Nephron (organoid): ENCODE data around the gene USP6NL.

Source experiments
- H3K27ac Mint-ChIP-seq, 3 experiments: 2 replicates each; pipeline ENCODE4 v1.8.0; 2020; ENCODE audit warnings: mixed read lengths in 3 of 3, mild to moderate bottlenecking in 2 of 3, moderate library complexity in 1 of 3
- H3K27me3 Mint-ChIP-seq: 2 replicates; pipeline ENCODE4 v1.8.0; 2021; ENCODE audit warnings: low read depth, mild to moderate bottlenecking, moderate library complexity, mixed read lengths
- H3K36me3 Mint-ChIP-seq: 2 replicates; pipeline ENCODE4 v1.8.0; 2020; ENCODE audit warnings: low read depth, mixed read lengths
- H3K4me1 Mint-ChIP-seq: 2 replicates; pipeline ENCODE4 v1.8.0; 2020; ENCODE audit warnings: mixed read lengths
- H3K4me3 Mint-ChIP-seq, 3 experiments: 2 replicates each; pipeline ENCODE4 v1.8.0; 2020; ENCODE audit warnings: mild to moderate bottlenecking in 3 of 3, mixed read lengths in 3 of 3, moderate library complexity in 2 of 3
- H3K9me3 Mint-ChIP-seq: 2 replicates; pipeline ENCODE4 v1.8.0; 2020; ENCODE audit warnings: mixed read lengths
- CTCF ChIP-seq, 3 experiments: fragments of 200-600 bp; sonication (generic); IDR thresholded peaks; one replicate each; pipeline ENCODE4 v1.5.0; 2021; ENCODE audit warnings: antibody characterized with exemption in 3 of 3; ENCODE audit not compliant: unreplicated experiment in 3 of 3

Gene USP6NL

DNA sequence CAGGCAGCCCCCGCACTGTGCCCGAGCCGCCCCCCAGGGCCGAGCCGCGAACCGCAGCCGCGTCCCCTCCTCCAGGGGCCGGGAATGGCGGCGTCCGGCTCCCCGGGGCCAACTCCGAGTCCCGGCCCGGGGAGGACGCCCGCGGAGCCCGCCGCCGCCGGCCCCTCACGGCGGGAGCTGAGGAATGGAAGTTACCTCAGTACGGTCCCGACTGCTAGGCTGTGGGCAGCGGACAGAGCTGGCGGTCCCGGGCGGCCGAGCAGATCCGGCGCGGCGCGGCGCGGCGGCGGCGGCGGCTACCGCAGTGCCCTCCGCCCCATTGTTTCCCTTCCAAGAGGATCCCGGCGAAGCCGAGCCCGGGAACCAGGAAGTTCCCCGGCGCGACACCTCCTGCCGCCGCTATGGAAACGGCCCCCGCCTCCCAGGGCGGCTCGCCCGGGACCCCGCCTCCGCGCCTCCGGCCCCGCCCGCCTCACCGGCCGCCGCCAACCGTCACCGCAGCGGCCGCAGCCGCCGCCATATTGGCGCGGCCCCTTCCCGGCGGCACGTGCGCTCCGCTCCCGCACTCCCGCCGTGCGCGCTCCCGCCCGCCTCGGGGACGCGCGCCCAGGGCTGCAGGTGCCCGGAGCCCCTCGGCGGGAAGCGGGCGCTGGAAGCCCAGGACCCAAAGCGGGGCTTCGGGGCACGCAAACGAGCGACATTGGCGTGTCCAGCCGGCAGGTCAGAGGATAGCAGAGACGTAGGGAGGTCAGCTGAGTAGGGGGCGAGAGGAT lies at the start of gene USP6NL:
USP6NL (minus strand) TSS at position 403 of the 773 bp plus-strand sequence. CDS start 14,016 bp downstream, outside the sequence.
- no peaks in the 10 kb centered on the region for H3K9me3 Mint-ChIP-seq
- H3K27me3 Mint-ChIP-seq: peaks cover 4% of the 10 kb centered on the region
- no peaks in the 10 kb centered on the region for H3K36me3 Mint-ChIP-seq
- no peak for TF ChIP-seq CTCF (IDR thresholded peaks at IDR 0.05; ENCODE audit: unreplicated experiment in 3 of 3)
- H3K27ac Mint-ChIP-seq: peak within 1 kb of the TSS; percentile 82 to 96 (median 91)
- peaks cover 12% of the 10 kb centered on the region for H3K4me1 Mint-ChIP-seq
- H3K4me3 Mint-ChIP-seq: peak within 1 kb of the TSS; percentile 87 to 96 (median 96)

- Mint-ChIP-seq H3K4me1 (peaks cover 12% of the 10 kb centered on the region), H3K27ac (no peak overlapping the region), H3K9me3 (peaks cover 1% of the 10 kb centered on the region), H3K36me3 (no peaks in the 10 kb centered on the region), H3K4me3 (no peak overlapping the region), H3K27me3 (peaks cover 3% of the 10 kb centered on the region)
- no peak for TF ChIP-seq CTCF (IDR thresholded peaks at IDR 0.05; ENCODE audit: unreplicated experiment in 3 of 3)
These were observed 47.4 kb upstream of the USP6NL start for GRCh38 chr10:11658801-11659368.

GRCh38 chr10:11655836-11656235 lies 44.4 kb upstream of the USP6NL start:
- peaks cover 10% of the 10 kb centered on the region for H3K27me3 Mint-ChIP-seq
- no peak overlapping the region for H3K4me3 Mint-ChIP-seq
- H3K4me1 Mint-ChIP-seq: peaks cover 8% of the 10 kb centered on the region
- H3K9me3 Mint-ChIP-seq: no peaks in the 10 kb centered on the region
- peak overlapping the region in 2 of 3 experiments; percentile 17 to 29 for H3K27ac Mint-ChIP-seq
- no peaks in the 10 kb centered on the region for H3K36me3 Mint-ChIP-seq
- no peak for TF ChIP-seq CTCF (IDR thresholded peaks at IDR 0.05; ENCODE audit: unreplicated experiment in 3 of 3)

DNA sequence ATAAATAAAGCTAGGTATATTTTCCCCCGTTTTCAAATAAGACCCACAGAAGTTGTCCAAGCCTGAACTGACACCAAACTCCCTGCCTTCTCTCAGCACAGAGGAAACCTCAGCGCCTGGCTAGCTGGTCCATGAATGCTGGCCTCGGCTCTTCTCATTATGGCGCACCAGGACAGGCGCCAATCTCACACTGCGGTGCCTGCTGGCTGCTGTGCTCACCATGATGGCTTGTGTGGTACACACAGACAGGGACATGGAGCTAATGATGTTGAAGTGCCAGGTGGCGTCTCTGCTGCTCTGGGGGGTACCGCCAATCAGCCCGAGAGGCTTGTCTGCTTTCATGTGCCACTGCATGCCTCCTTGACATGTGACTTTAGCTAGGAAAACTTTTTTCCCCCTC lies 43.2 kb upstream of the USP6NL start:
- no peak overlapping the region for H3K4me3 Mint-ChIP-seq
- no peak for TF ChIP-seq CTCF (IDR thresholded peaks at IDR 0.05; ENCODE audit: unreplicated experiment in 3 of 3)
- peaks cover 7% of the 10 kb centered on the region for H3K4me1 Mint-ChIP-seq
- H3K27me3 Mint-ChIP-seq: peaks cover 7% of the 10 kb centered on the region
- H3K9me3 Mint-ChIP-seq: no peaks in the 10 kb centered on the region
- H3K27ac Mint-ChIP-seq: no peak overlapping the region
- H3K36me3 Mint-ChIP-seq: no peaks in the 10 kb centered on the region

DNA sequence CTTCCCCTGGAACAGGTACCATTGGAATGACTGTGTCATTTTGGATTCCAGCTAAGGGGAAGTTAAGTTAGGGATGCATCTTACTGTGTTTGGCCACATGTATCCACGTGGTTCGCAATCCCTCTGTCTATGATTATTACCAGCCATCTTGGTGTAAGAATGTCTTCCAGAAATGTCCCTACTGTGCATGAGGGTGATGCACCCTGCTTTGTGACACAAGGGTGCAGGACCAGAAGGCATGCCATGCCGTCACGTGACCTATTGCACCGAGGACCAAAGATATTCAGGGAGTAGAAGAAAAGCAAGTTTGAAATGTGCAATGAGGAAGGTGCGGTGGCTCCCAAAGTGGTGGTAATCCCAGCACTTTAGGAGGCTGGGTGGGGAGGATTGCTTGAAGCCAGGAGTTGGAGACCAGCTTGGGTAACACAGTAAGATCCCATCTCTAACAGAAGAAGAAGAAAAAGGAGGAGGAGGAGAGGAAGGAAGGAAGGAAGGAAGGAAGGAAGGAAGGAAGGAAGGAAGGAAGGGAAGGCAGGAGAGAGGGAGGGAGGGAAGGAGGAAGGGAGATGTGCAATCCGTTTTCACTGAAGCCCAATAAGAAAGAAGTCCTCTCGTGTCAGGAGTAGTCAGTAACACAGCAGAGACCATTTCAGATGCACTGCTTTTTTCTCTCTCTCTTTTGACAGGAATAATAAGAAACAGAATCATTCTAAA lies 42.5 kb upstream of the USP6NL start:
- H3K27me3 Mint-ChIP-seq: peaks cover 7% of the 10 kb centered on the region
- H3K9me3 Mint-ChIP-seq: no peaks in the 10 kb centered on the region
- no peak overlapping the region for H3K27ac Mint-ChIP-seq
- H3K4me1 Mint-ChIP-seq: peaks cover 7% of the 10 kb centered on the region
- no peaks in the 10 kb centered on the region for H3K36me3 Mint-ChIP-seq
- no peak for TF ChIP-seq CTCF (IDR thresholded peaks at IDR 0.05; ENCODE audit: unreplicated experiment in 3 of 3)
- no peak overlapping the region for H3K4me3 Mint-ChIP-seq
